H1 (cell line): Measurements from ENCODE around the gene GRK3. TPM values are rescaled to one million over a fixed set of nuclear protein-coding genes. Genes with fewer than 3 reads are reported as not detected.

Experiments used
- CTCF ChIA-PET: fragments of 300-600 bp; sonication (Branson Sonifier 250); formaldehyde crosslinking; loops from one replicate; lab custom pipeline; 2021; ENCODE audit not compliant: partially characterized antibody; lab: Charles Lee
- POLR2A ChIA-PET: fragments of 300-600 bp; sonication (Branson Sonifier 250); formaldehyde crosslinking; loops from one replicate; lab custom pipeline; 2021; ENCODE audit warnings: inconsistent platforms; ENCODE audit not compliant: partially characterized antibody; lab: Charles Lee
- DNase-seq, 2 experiments: peaks; one replicate each; pipeline versions ENCODE4 v3.0.0 to v3.0.0-alpha.2; 2010 to 2022; ENCODE audit warnings: low spot score in 2 of 2, low read depth in 1 of 2, mixed read lengths in 1 of 2
- FAIRE-seq: peaks from 2 replicates; lab custom pipeline; 2011; peaks lifted over from hg19 to GRCh38; lab: Jason Lieb, UNC
- H2AFZ ChIP-seq: 2 replicates; pipeline ENCODE4 v1.8.1; 2012; ENCODE audit warnings: low read length, inconsistent platforms
- H2AK5ac ChIP-seq: 2 replicates; pipeline ENCODE4 v1.6.1; 2013; ENCODE audit warnings: low read depth, low read length
- H2BK120ac ChIP-seq: replicated peaks from 2 replicates; pipeline ENCODE3; 2013; ENCODE audit warnings: low read depth, low read length, inconsistent platforms
- H2BK12ac ChIP-seq: 2 replicates; pipeline ENCODE4 v1.6.1; 2013; ENCODE audit warnings: low read depth, low read length
- H2BK15ac ChIP-seq: 2 replicates; pipeline ENCODE4 v1.6.1; 2013; ENCODE audit warnings: low read length
- H2BK20ac ChIP-seq: 2 replicates; pipeline ENCODE4 v1.6.1; 2013; ENCODE audit warnings: low read length
- H2BK5ac ChIP-seq: 2 replicates; pipeline ENCODE4 v1.6.1; 2013; ENCODE audit warnings: low read depth, low read length
- H3K14ac ChIP-seq: 2 replicates; pipeline ENCODE4 v1.6.1; 2013; ENCODE audit warnings: inconsistent platforms; ENCODE audit not compliant: insufficient read length
- H3K18ac ChIP-seq: 2 replicates; pipeline ENCODE4 v1.6.1; 2013; ENCODE audit warnings: low read length; ENCODE audit errors: extremely low read depth
- H3K23ac ChIP-seq: 2 replicates; pipeline ENCODE4 v1.6.1; 2013; ENCODE audit warnings: inconsistent platforms; ENCODE audit not compliant: insufficient read length
- H3K23me2 ChIP-seq: 2 replicates; pipeline ENCODE4 v1.6.1; 2013; ENCODE audit warnings: low read depth, low read length
- H3K27ac ChIP-seq: 2 replicates; pipeline ENCODE4 v1.6.1; 2011; ENCODE audit warnings: low read depth, low read length, inconsistent platforms
- H3K27me3 ChIP-seq, 4 experiments: replicated peaks in 1 of 4; 1 replicate in 1 of 4; 2 replicates in 3 of 4; pipeline versions ENCODE4 v1.6.1 to v1.8.1; 2011 to 2013; ENCODE audit warnings: low read length in 3 of 4, mild to moderate bottlenecking in 3 of 4, inconsistent platforms in 2 of 4, mixed read lengths in 2 of 4, moderate library complexity in 1 of 4; ENCODE audit not compliant: control insufficient read depth in 3 of 4, insufficient read depth in 3 of 4; ENCODE audit errors: extremely low read depth in 1 of 4
- H3K36me3 ChIP-seq, 4 experiments: 2 replicates each; pipeline versions ENCODE4 v1.6.1 to v1.8.1; 2011 to 2013; ENCODE audit warnings: mild to moderate bottlenecking in 4 of 4, low read length in 3 of 4, moderate library complexity in 2 of 4, control low read depth in 1 of 4, inconsistent platforms in 1 of 4; ENCODE audit not compliant: insufficient read depth in 4 of 4, control insufficient read depth in 2 of 4
- H3K4ac ChIP-seq: replicated peaks from 2 replicates; pipeline ENCODE3; 2013; ENCODE audit warnings: low read length, low read depth, mixed read lengths, inconsistent platforms; ENCODE audit not compliant: insufficient read length
- H3K4me1 ChIP-seq, 4 experiments: replicated peaks in 1 of 4; 1 replicate in 1 of 4; 2 replicates in 3 of 4; pipeline versions ENCODE4 v1.6.1 to v1.8.1; 2011 to 2013; ENCODE audit warnings: low read length in 3 of 4, inconsistent platforms in 2 of 4, mixed read lengths in 1 of 4; ENCODE audit not compliant: insufficient read depth in 4 of 4, control insufficient read depth in 3 of 4
- H3K4me2 ChIP-seq, 2 experiments: 2 replicates each; pipeline versions ENCODE4 v1.6.1 to v1.8.1; 2011 to 2013; ENCODE audit warnings: low read depth in 2 of 2, low read length in 2 of 2, control low read depth in 1 of 2, inconsistent platforms in 1 of 2, mild to moderate bottlenecking in 1 of 2; ENCODE audit not compliant: insufficient read depth in 1 of 2
- H3K4me3 ChIP-seq, 4 experiments: fragments of 200-600, 300-600 bp in 1 of 4; sonication (generic), shearing (Covaris generic), sonication (Bioruptor Twin) in 1 of 4; 2 replicates each; pipeline versions ENCODE4 v1.5.1 to v1.8.1; 2011 to 2016; ENCODE audit warnings: low read length in 4 of 4, low read depth in 3 of 4, control low read depth in 2 of 4, inconsistent platforms in 2 of 4, mild to moderate bottlenecking in 2 of 4, mixed read lengths in 1 of 4, moderate library complexity in 1 of 4; ENCODE audit not compliant: insufficient read depth in 2 of 4; ENCODE audit errors: extremely low read depth in 1 of 4
- H3K56ac ChIP-seq: replicated peaks from 2 replicates; pipeline ENCODE3; 2013; ENCODE audit warnings: low read depth, mild to moderate bottlenecking, mixed read lengths, low read length, inconsistent platforms; ENCODE audit not compliant: insufficient read length
- H3K79me1 ChIP-seq: 2 replicates; pipeline ENCODE4 v1.6.1; 2013; ENCODE audit warnings: low read depth, low read length, control low read depth
- H3K79me2 ChIP-seq, 2 experiments: 2 replicates each; pipeline versions ENCODE4 v1.6.1 to v1.8.1; 2012 to 2013; ENCODE audit warnings: low read length in 2 of 2, mild to moderate bottlenecking in 2 of 2, inconsistent platforms in 1 of 2; ENCODE audit not compliant: insufficient read depth in 2 of 2, control insufficient read depth in 1 of 2
- H3K9ac ChIP-seq, 4 experiments: replicated peaks in 1 of 4; 1 replicate in 1 of 4; 2 replicates in 3 of 4; pipeline versions ENCODE4 v1.6.1 to v1.8.1; 2011 to 2013; ENCODE audit warnings: low read depth in 3 of 4, low read length in 3 of 4, control low read depth in 2 of 4, mild to moderate bottlenecking in 2 of 4, moderate library complexity in 2 of 4, inconsistent platforms in 1 of 4; ENCODE audit errors: extremely low read depth in 1 of 4
- H3K9me3 ChIP-seq, 2 experiments: 2 replicates each; pipeline versions ENCODE4 v1.6.1 to v1.8.1; 2012 to 2013; ENCODE audit warnings: mild to moderate bottlenecking in 2 of 2, moderate library complexity in 2 of 2, control low read depth in 1 of 2, inconsistent platforms in 1 of 2, low read depth in 1 of 2, low read length in 1 of 2, mixed read lengths in 1 of 2; ENCODE audit not compliant: insufficient read depth in 2 of 2
- H4K20me1 ChIP-seq, 2 experiments: replicated peaks in 1 of 2; 2 replicates each; pipeline versions ENCODE3 to v1.8.1; 2011 to 2013; ENCODE audit warnings: inconsistent platforms in 2 of 2, low read length in 2 of 2, mild to moderate bottlenecking in 1 of 2; ENCODE audit not compliant: insufficient read depth in 2 of 2, control insufficient read depth in 1 of 2
- H4K5ac ChIP-seq: 2 replicates; pipeline ENCODE4 v1.6.1; 2013; ENCODE audit warnings: low read length, low read depth, mixed read lengths, inconsistent platforms; ENCODE audit not compliant: insufficient read length
- H4K8ac ChIP-seq: 2 replicates; pipeline ENCODE4 v1.8.0; 2013; ENCODE audit warnings: mild to moderate bottlenecking, moderate library complexity, low read length, inconsistent platforms; ENCODE audit not compliant: insufficient read depth; ENCODE audit errors: extremely low read depth
- H4K91ac ChIP-seq: replicated peaks from 2 replicates; pipeline ENCODE3; 2013; ENCODE audit warnings: low read length, mixed read lengths, inconsistent platforms; ENCODE audit not compliant: insufficient read length
- BACH1 ChIP-seq: IDR thresholded peaks from 2 replicates; pipeline ENCODE4 v1.6.1; 2012; ENCODE audit warnings: low read length, improper control_type of control experiment
- BRCA1 ChIP-seq: IDR thresholded peaks from 2 replicates; pipeline ENCODE4 v1.6.1; 2012; ENCODE audit warnings: low read depth, low read length, improper control_type of control experiment
- CREB1 ChIP-seq: IDR thresholded peaks from 2 replicates; pipeline ENCODE4 v1.6.1; 2012; ENCODE audit warnings: inconsistent platforms
- EZH2 ChIP-seq: fragments of 200-600 bp; sonication (generic); IDR thresholded peaks from 2 replicates; pipeline ENCODE4 v1.7.1; 2012; ENCODE audit warnings: low read depth, mild to moderate bottlenecking, moderate library complexity, low read length, inconsistent platforms; ENCODE audit not compliant: severe bottlenecking
- PHF8 ChIP-seq: fragments of 200-600 bp; sonication (generic); conservative IDR thresholded peaks from 2 replicates; pipeline ENCODE4 v1.7.1; 2012; ENCODE audit warnings: low read depth, mild to moderate bottlenecking, inconsistent platforms, low read length, moderate library complexity
- WGBS, 2 experiments: shearing (Covaris generic) in 1 of 2; methylation state at CpG; one replicate each; pipeline versions ENCODE4 v1.1.6 to v1.1.7; 2013 to 2015; ENCODE audit warnings: low lambda C conversion rate in 2 of 2, mixed read lengths in 2 of 2, inconsistent platforms in 1 of 2, low coverage in 1 of 2, missing lambda C conversion rate in 1 of 2; ENCODE audit not compliant: insufficient replicate concordance in 2 of 2, insufficient coverage in 1 of 2, insufficient read length in 1 of 2; ENCODE audit errors: extremely low coverage in 1 of 2, missing lambda C conversion rate in 1 of 2; 5-methylcytosine and 5-hydroxymethylcytosine counted together
- polyA plus RNA-seq, 7 experiments: library from polyadenylated mRNA; depleted of rRNA in 3 of 7; stranded (reverse) in 5 of 7; unstranded in 2 of 7; fragments of >200 nt in 5 of 7; fragments of 200-250 nt in 2 of 7; gene quantifications; 1 replicate in 5 of 7; 2 replicates in 1 of 7; 4 replicates in 1 of 7; pipeline versions ENCODE4 v1.2.1 to v1.2.3, GENCODE V29; 2011 to 2013; ENCODE audit warnings: missing spikeins in 2 of 7, mixed read lengths in 2 of 7
- total RNA-seq: library from RNA; stranded (reverse); fragmentation: NEBNext Ultra II Directional; extraction: Animal tissue kit (Norgen Biotek cat#: 25700); gene quantifications from 2 replicates; pipeline ENCODE4 v1.2.1, GENCODE V29; 2021

GRK3 gene
- total and polyA plus RNA-seq, 2 of the 8 experiments (the other 6 are each of a cell fraction or from before 2014, with no cell fraction given): 7.5 to 35.3 TPM

- ChIA-PET POLR2A (no interaction called here), CTCF (interaction anchor here (0.6 kb wide), 1 partner anchor 22 kb away, joined by 3 read pairs; no protein-coding TSS in a partner anchor)
- no peak overlapping the region for H4K91ac ChIP-seq
- TF ChIP-seq PHF8 (no peak), BRCA1 (no peak), EZH2 (no peak), BACH1 (no peak), CREB1 (no peak)
Measured at GRCh38 chr22:25697181-25697664, 132.7 kb downstream of the GRK3 start.

More at GRCh38 chr22:25697181-25697664, 132.7 kb downstream of the GRK3 start:
- H3K79me1 ChIP-seq: no peaks in the 10 kb centered on the region
- H3K4ac ChIP-seq: no peak overlapping the region
- H3K27ac ChIP-seq: no peak overlapping the region
- peaks cover 0 to 3% (median 1%) of the 10 kb centered on the region in 4 experiments; a peak in 2 of 8 replicates for H3K36me3 ChIP-seq
- no peaks in the 10 kb centered on the region for H3K9me3 ChIP-seq
- H4K5ac ChIP-seq: no peak overlapping the region
- H2AFZ ChIP-seq: no peak overlapping the region
- H3K79me2 ChIP-seq: no peaks in the 10 kb centered on the region
- no peak overlapping the region for H2BK5ac ChIP-seq
- H3K56ac ChIP-seq: no peak overlapping the region
- no peaks in the 10 kb centered on the region; a peak in 1 of 7 replicates for H3K4me1 ChIP-seq
- FAIRE-seq (no peak), DNase-seq (no peak)
- WGBS, 2 experiments: 87% methylated on average over 5 of the region's 5 CpGs; no CpG with 5 or more reads in 1 of the 2 experiments
- no peaks in the 10 kb centered on the region for H3K27me3 ChIP-seq
- no peaks in the 10 kb centered on the region; the same call in 1 of the 2 replicates for H3K23me2 ChIP-seq
- H4K20me1 ChIP-seq: peaks cover 0 to 1% of the 10 kb centered on the region in 2 experiments
- H4K8ac ChIP-seq: no peak overlapping the region
- H2BK120ac ChIP-seq: no peak overlapping the region
- no peak overlapping the region for H2BK12ac ChIP-seq
- no peak overlapping the region for H2BK20ac ChIP-seq
- H3K23ac ChIP-seq: no peak overlapping the region
- H3K18ac ChIP-seq: no peak overlapping the region
- H2AK5ac ChIP-seq: no peak overlapping the region
- H3K4me3 ChIP-seq: no peak overlapping the region
- no peak overlapping the region for H3K14ac ChIP-seq
- no peak overlapping the region for H3K4me2 ChIP-seq
- no peak overlapping the region for H2BK15ac ChIP-seq
- H3K9ac ChIP-seq: no peak overlapping the region
